SK-N-SH treated with all-trans-retinoic acid at 6 μM for 48 hours (cell line): Measurements from ENCODE around the gene CRTC3.

ENCODE experiments used
- ATAC-seq: fragments of 200-7000 bp; cut with Tn5 transposase; 3 replicates; pipeline ENCODE4 v1.9.1; 2020; ENCODE audit warnings: mild to moderate bottlenecking, moderate library complexity
- ARNTL ChIP-seq: fragments of 450-650 bp; formaldehyde crosslinking; IDR thresholded peaks from 2 replicates; pipeline ENCODE4 v1.5.0; 2020; ENCODE audit warnings: low read depth, mild to moderate bottlenecking, moderate library complexity, borderline replicate concordance
- BACH2 ChIP-seq: fragments of 250-450 bp; sonication (Bioruptor Pico); IDR thresholded peaks from 2 replicates; pipeline ENCODE4 v1.9.0; 2021; ENCODE audit warnings: mild to moderate bottlenecking, borderline replicate concordance
- CSDC2 ChIP-seq: fragments of 250-450 bp; sonication (Bioruptor Pico); IDR thresholded peaks from 2 replicates; pipeline ENCODE4 v1.5.0; 2020; ENCODE audit warnings: mild to moderate bottlenecking, moderate library complexity
- ESRRG ChIP-seq: fragments of 250-450 bp; sonication (Bioruptor Pico); IDR thresholded peaks from 2 replicates; pipeline ENCODE4 v1.6.1; 2021; ENCODE audit warnings: mild to moderate bottlenecking
- GLIS3 ChIP-seq: fragments of 250-450 bp; sonication (Bioruptor Pico); IDR thresholded peaks from 2 replicates; pipeline ENCODE4 v1.5.0; 2020; ENCODE audit warnings: mild to moderate bottlenecking, moderate library complexity
- ISL1 ChIP-seq: fragments of 250-450 bp; sonication (Bioruptor Pico); IDR thresholded peaks from 2 replicates; pipeline ENCODE4 v2.1.2; 2022; ENCODE audit warnings: mild to moderate bottlenecking, moderate library complexity
- OSR1 ChIP-seq: fragments of 250-450 bp; sonication (Bioruptor Pico); IDR thresholded peaks from 2 replicates; pipeline ENCODE4 v1.8.0; 2022; ENCODE audit warnings: moderate library complexity, mild to moderate bottlenecking, inconsistent platforms
- PPARA ChIP-seq: fragments of 250-450 bp; sonication (Bioruptor Pico); IDR thresholded peaks from 2 replicates; pipeline ENCODE4 v1.5.0; 2020; ENCODE audit warnings: mild to moderate bottlenecking, borderline replicate concordance
- RARB ChIP-seq: fragments of 250-450 bp; sonication (Bioruptor Pico); IDR thresholded peaks from 2 replicates; pipeline ENCODE4 v1.8.0; 2021; ENCODE audit warnings: mild to moderate bottlenecking, moderate library complexity
- SNAI2 ChIP-seq: fragments of 250-450 bp; sonication (Bioruptor Pico); IDR thresholded peaks from 2 replicates; pipeline ENCODE4 v1.5.0; 2020; ENCODE audit warnings: mild to moderate bottlenecking, moderate library complexity
- TCF4 ChIP-seq: fragments of 250-450 bp; sonication (Bioruptor Pico); IDR thresholded peaks from 2 replicates; pipeline ENCODE4 v1.8.0; 2021; ENCODE audit warnings: mild to moderate bottlenecking, moderate library complexity, borderline replicate concordance
- TOX ChIP-seq: fragments of 250-450 bp; sonication (Bioruptor Pico); IDR thresholded peaks from 2 replicates; pipeline ENCODE4 v1.8.0; 2021; ENCODE audit warnings: mild to moderate bottlenecking, moderate library complexity, borderline replicate concordance
- ZC3H10 ChIP-seq: fragments of 250-450 bp; sonication (Bioruptor Pico); IDR thresholded peaks from 2 replicates; pipeline ENCODE4 v1.5.1; 2021; ENCODE audit warnings: mild to moderate bottlenecking, moderate library complexity
- ZFP3 ChIP-seq: fragments of 250-450 bp; sonication (Bioruptor Pico); IDR thresholded peaks from 2 replicates; pipeline ENCODE4 v1.5.0; 2020; ENCODE audit warnings: mild to moderate bottlenecking, moderate library complexity
- ZFP30 ChIP-seq: fragments of 450-650 bp; formaldehyde crosslinking; IDR thresholded peaks from 2 replicates; pipeline ENCODE4 v1.5.0; 2022; ENCODE audit warnings: mild to moderate bottlenecking, moderate library complexity
- ZNF565 ChIP-seq: fragments of 450-650 bp; formaldehyde crosslinking; conservative IDR thresholded peaks from 2 replicates; pipeline ENCODE4 v1.5.0; 2020; ENCODE audit warnings: low read depth, mild to moderate bottlenecking, moderate library complexity
- ZNF70 ChIP-seq: fragments of 450-650 bp; formaldehyde crosslinking; IDR thresholded peaks from 2 replicates; pipeline ENCODE4 v1.5.0; 2020; ENCODE audit warnings: mild to moderate bottlenecking, moderate library complexity
- TF ChIP-seq, protein P1 (sequence below): fragments of 250-450 bp; sonication (Bioruptor Pico); IDR thresholded peaks from 2 replicates; pipeline ENCODE4 v1.5.1; 2021; ENCODE audit warnings: mild to moderate bottlenecking, moderate library complexity
- TF ChIP-seq, protein P2 (sequence below): fragments of 250-450 bp; sonication (Bioruptor Pico); IDR thresholded peaks from 2 replicates; pipeline ENCODE4 v1.5.0; 2020; ENCODE audit warnings: mild to moderate bottlenecking, moderate library complexity
- TF ChIP-seq, protein P3 (sequence below): fragments of 250-450 bp; sonication (Bioruptor Pico); IDR thresholded peaks from 2 replicates; pipeline ENCODE4 v1.5.1; 2020; ENCODE audit warnings: low read depth, mild to moderate bottlenecking, moderate library complexity
- TF ChIP-seq, protein P4 (sequence below): fragments of 250-450 bp; sonication (Bioruptor Pico); IDR thresholded peaks from 2 replicates; pipeline ENCODE4 v1.8.0; 2020; ENCODE audit warnings: mild to moderate bottlenecking, moderate library complexity, borderline replicate concordance
- TF ChIP-seq, protein P5 (sequence below): fragments of 250-450 bp; sonication (Bioruptor Pico); IDR thresholded peaks from 2 replicates; pipeline ENCODE4 v1.8.0; 2021; ENCODE audit warnings: low read depth, mild to moderate bottlenecking, moderate library complexity, borderline replicate concordance

CRTC3 gene

DNA sequence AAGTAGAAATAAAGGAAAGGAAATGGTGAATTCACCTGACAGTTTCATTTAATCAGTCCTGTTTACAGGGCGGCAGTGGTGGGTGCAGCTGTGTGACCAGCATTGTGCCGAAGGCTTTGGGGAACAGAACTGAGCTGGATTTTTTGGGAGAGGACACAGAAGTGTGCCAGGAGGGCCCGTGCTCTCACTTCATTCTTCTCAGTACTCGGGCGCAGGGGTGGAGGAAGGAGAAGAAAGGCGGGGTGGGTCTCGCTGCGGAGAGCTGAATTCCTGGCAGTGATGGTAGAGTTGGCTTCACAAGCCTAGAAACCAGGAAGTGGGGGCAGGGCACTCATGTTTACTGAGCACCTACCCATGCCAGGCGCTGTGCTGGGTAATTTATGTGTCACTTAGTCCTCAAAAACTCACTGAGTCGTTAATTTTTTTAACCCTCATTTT, 64.6 kb downstream of the CRTC3 start:
- no peak for ATAC-seq
- TF ChIP-seq, protein P1, sequence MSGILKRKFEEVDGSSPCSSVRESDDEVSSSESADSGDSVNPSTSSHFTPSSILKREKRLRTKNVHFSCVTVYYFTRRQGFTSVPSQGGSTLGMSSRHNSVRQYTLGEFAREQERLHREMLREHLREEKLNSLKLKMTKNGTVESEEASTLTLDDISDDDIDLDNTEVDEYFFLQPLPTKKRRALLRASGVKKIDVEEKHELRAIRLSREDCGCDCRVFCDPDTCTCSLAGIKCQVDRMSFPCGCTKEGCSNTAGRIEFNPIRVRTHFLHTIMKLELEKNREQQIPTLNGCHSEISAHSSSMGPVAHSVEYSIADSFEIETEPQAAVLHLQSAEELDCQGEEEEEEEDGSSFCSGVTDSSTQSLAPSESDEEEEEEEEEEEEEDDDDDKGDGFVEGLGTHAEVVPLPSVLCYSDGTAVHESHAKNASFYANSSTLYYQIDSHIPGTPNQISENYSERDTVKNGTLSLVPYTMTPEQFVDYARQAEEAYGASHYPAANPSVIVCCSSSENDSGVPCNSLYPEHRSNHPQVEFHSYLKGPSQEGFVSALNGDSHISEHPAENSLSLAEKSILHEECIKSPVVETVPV (CRISPR knock-in tag): no peak
- TF ChIP-seq OSR1 (CRISPR knock-in tag) (no peak), RARB (CRISPR knock-in tag) (no peak), ISL1 (CRISPR knock-in tag) (no peak), TCF4 (CRISPR knock-in tag) (no peak), PPARA (CRISPR knock-in tag) (no peak), ZNF70 (CRISPR knock-in tag) (no peak), ZFP30 (no peak), ZFP3 (no peak), SNAI2 (CRISPR knock-in tag) (no peak), ESRRG (no peak), BACH2 (CRISPR knock-in tag) (no peak), CSDC2 (no peak), GLIS3 (CRISPR knock-in tag) (no peak)
- TF ChIP-seq, protein P2, sequence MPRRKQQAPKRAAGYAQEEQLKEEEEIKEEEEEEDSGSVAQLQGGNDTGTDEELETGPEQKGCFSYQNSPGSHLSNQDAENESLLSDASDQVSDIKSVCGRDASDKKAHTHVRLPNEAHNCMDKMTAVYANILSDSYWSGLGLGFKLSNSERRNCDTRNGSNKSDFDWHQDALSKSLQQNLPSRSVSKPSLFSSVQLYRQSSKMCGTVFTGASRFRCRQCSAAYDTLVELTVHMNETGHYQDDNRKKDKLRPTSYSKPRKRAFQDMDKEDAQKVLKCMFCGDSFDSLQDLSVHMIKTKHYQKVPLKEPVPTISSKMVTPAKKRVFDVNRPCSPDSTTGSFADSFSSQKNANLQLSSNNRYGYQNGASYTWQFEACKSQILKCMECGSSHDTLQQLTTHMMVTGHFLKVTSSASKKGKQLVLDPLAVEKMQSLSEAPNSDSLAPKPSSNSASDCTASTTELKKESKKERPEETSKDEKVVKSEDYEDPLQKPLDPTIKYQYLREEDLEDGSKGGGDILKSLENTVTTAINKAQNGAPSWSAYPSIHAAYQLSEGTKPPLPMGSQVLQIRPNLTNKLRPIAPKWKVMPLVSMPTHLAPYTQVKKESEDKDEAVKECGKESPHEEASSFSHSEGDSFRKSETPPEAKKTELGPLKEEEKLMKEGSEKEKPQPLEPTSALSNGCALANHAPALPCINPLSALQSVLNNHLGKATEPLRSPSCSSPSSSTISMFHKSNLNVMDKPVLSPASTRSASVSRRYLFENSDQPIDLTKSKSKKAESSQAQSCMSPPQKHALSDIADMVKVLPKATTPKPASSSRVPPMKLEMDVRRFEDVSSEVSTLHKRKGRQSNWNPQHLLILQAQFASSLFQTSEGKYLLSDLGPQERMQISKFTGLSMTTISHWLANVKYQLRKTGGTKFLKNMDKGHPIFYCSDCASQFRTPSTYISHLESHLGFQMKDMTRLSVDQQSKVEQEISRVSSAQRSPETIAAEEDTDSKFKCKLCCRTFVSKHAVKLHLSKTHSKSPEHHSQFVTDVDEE (CRISPR knock-in tag): no peak
- TF ChIP-seq, protein P3, sequence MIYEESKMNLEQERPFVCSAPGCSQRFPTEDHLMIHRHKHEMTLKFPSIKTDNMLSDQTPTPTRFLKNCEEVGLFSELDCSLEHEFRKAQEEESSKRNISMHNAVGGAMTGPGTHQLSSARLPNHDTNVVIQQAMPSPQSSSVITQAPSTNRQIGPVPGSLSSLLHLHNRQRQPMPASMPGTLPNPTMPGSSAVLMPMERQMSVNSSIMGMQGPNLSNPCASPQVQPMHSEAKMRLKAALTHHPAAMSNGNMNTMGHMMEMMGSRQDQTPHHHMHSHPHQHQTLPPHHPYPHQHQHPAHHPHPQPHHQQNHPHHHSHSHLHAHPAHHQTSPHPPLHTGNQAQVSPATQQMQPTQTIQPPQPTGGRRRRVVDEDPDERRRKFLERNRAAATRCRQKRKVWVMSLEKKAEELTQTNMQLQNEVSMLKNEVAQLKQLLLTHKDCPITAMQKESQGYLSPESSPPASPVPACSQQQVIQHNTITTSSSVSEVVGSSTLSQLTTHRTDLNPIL (CRISPR knock-in tag): no peak
- TF ChIP-seq, protein P4, sequence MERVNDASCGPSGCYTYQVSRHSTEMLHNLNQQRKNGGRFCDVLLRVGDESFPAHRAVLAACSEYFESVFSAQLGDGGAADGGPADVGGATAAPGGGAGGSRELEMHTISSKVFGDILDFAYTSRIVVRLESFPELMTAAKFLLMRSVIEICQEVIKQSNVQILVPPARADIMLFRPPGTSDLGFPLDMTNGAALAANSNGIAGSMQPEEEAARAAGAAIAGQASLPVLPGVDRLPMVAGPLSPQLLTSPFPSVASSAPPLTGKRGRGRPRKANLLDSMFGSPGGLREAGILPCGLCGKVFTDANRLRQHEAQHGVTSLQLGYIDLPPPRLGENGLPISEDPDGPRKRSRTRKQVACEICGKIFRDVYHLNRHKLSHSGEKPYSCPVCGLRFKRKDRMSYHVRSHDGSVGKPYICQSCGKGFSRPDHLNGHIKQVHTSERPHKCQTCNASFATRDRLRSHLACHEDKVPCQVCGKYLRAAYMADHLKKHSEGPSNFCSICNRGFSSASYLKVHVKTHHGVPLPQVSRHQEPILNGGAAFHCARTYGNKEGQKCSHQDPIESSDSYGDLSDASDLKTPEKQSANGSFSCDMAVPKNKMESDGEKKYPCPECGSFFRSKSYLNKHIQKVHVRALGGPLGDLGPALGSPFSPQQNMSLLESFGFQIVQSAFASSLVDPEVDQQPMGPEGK (CRISPR knock-in tag): no peak

DNA sequence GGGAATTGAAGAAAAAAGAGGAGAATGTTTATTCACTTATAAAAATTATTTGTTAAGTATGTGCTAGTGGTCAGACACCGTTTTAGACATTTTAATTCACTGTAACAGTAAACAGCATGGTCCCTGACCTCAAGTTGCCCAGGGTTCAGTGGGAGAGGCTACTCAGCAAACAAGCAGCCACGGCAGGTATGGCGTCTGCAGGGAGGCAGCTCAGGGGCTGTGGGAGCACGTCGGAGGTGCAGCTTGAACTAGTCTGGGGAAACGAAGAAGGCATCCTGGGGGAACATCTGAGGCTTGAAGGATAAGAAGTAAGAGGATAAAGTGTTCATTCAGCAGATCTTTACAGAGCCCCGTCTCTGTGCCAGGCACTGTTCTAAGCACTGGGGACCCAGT, 66.0 kb downstream of the CRTC3 start:
- TF ChIP-seq, protein P4 (CRISPR knock-in tag): no peak
- TF ChIP-seq, protein P3 (CRISPR knock-in tag): no peak
- TF ChIP-seq ZFP30 (no peak), TCF4 (CRISPR knock-in tag) (no peak), ISL1 (CRISPR knock-in tag) (no peak), TOX (CRISPR knock-in tag) (no peak), ZC3H10 (CRISPR knock-in tag) (no peak), OSR1 (CRISPR knock-in tag) (no peak), ZNF565 (CRISPR knock-in tag) (no peak), ARNTL (CRISPR knock-in tag) (no peak), BACH2 (CRISPR knock-in tag) (no peak), ZFP3 (no peak)
- TF ChIP-seq, protein P2 (CRISPR knock-in tag): no peak
- TF ChIP-seq, protein P5, sequence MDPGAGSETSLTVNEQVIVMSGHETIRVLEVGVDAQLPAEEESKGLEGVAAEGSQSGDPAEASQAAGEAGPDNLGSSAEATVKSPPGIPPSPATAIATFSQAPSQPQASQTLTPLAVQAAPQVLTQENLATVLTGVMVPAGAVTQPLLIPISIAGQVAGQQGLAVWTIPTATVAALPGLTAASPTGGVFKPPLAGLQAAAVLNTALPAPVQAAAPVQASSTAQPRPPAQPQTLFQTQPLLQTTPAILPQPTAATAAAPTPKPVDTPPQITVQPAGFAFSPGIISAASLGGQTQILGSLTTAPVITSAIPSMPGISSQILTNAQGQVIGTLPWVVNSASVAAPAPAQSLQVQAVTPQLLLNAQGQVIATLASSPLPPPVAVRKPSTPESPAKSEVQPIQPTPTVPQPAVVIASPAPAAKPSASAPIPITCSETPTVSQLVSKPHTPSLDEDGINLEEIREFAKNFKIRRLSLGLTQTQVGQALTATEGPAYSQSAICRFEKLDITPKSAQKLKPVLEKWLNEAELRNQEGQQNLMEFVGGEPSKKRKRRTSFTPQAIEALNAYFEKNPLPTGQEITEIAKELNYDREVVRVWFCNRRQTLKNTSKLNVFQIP (CRISPR knock-in tag): no peak
- TF ChIP-seq, protein P1 (CRISPR knock-in tag): no peak
- ATAC-seq: no peak
